HepG2 (cell line): ENCODE results near the gene APOA1. TPM values are rescaled to one million over a fixed set of nuclear protein-coding genes. Genes with fewer than 3 reads are reported as not detected.

Experiments
- BCL6 ChIP-seq: IDR thresholded peaks from 2 replicates; pipeline ENCODE4 v1.6.1; 2016; ENCODE audit warnings: missing genetic modification reagents, missing compliant biosample characterization
- HOXA3 ChIP-seq: sonication (generic); formaldehyde crosslinking; IDR thresholded peaks from 2 replicates; pipeline ENCODE4 v1.5.0; 2020; ENCODE audit warnings: missing genetic modification reagents
- HOXD1 ChIP-seq: sonication (generic); formaldehyde crosslinking; IDR thresholded peaks from 2 replicates; pipeline ENCODE4 v1.5.0; 2020; ENCODE audit warnings: missing genetic modification reagents
- POGZ ChIP-seq: sonication (generic); formaldehyde crosslinking; IDR thresholded peaks from 2 replicates; pipeline ENCODE4 v1.4.0; 2020; ENCODE audit warnings: mild to moderate bottlenecking, missing genetic modification reagents
- POLR2AphosphoS2 ChIP-seq: IDR thresholded peaks from 2 replicates; pipeline ENCODE4 v1.6.1; 2011; ENCODE audit warnings: low read depth, low read length, improper control_type of control experiment
- RXRA ChIP-seq: sonication (generic); formaldehyde crosslinking; IDR thresholded peaks from 2 replicates; pipeline ENCODE4 v1.5.1; 2020; ENCODE audit warnings: missing genetic modification reagents
- SIN3A ChIP-seq: IDR thresholded peaks from 2 replicates; pipeline ENCODE4 v1.6.1; 2011; ENCODE audit warnings: low read depth, mild to moderate bottlenecking, control low read depth, low read length, borderline replicate concordance
- SNAI1 ChIP-seq: sonication (generic); formaldehyde crosslinking; IDR thresholded peaks from 2 replicates; pipeline ENCODE4 v1.5.0; 2020; ENCODE audit warnings: mild to moderate bottlenecking, missing genetic modification reagents, borderline replicate concordance
- TRIM24 ChIP-seq: sonication (generic); formaldehyde crosslinking; IDR thresholded peaks from 2 replicates; pipeline ENCODE4 v1.8.0; 2022; ENCODE audit warnings: mild to moderate bottlenecking, missing genetic modification reagents
- ZNF616 ChIP-seq: sonication (generic); formaldehyde crosslinking; IDR thresholded peaks from 2 replicates; pipeline ENCODE4 v1.5.0; 2020; ENCODE audit warnings: low read depth, mild to moderate bottlenecking, missing genetic modification reagents
- polyA plus RNA-seq, 8 experiments: library from polyadenylated mRNA; depleted of rRNA in 3 of 8; stranded (reverse) in 7 of 8; unstranded in 1 of 8; fragments of >200 nt; fragmentation: Illumina TruSeq in 4 of 8; extraction: Trizol in 4 of 8; gene quantifications; 2 replicates each; pipeline versions ENCODE4 v1.2.1 to v1.2.3, GENCODE V29; 2011 to 2016; ENCODE audit warnings: low read depth in 4 of 8, missing spikeins in 1 of 8, mixed read lengths in 1 of 8; ENCODE audit not compliant: insufficient read depth in 1 of 8
- total RNA-seq, 5 experiments: library from RNA; depleted of rRNA; stranded (reverse); fragments of >200 nt; fragmentation: Illumina TruSeq; extraction: Trizol; gene quantifications; 2 replicates each; pipeline ENCODE4 v1.2.3, GENCODE V29; 2016; ENCODE audit warnings: low read depth in 1 of 5
- TF ChIP-seq, protein P1 (sequence below): sonication (generic); formaldehyde crosslinking; IDR thresholded peaks from 2 replicates; pipeline ENCODE4 v1.5.1; 2020; ENCODE audit warnings: missing genetic modification reagents, mild to moderate bottlenecking, borderline replicate concordance
- TF ChIP-seq, protein P2 (sequence below): sonication (generic); formaldehyde crosslinking; IDR thresholded peaks from 2 replicates; pipeline ENCODE4 v1.4.0; 2020; ENCODE audit warnings: missing genetic modification reagents
- TF ChIP-seq, protein P3 (sequence below): sonication (generic); formaldehyde crosslinking; IDR thresholded peaks from 2 replicates; pipeline ENCODE4 v1.5.0; 2020; ENCODE audit warnings: mild to moderate bottlenecking, missing genetic modification reagents
- TF ChIP-seq, protein P4 (sequence below): sonication (generic); formaldehyde crosslinking; IDR thresholded peaks from 2 replicates; pipeline ENCODE4 v1.4.0; 2020; ENCODE audit warnings: missing genetic modification reagents
- TF ChIP-seq, protein P5 (sequence below): sonication (generic); formaldehyde crosslinking; IDR thresholded peaks from 2 replicates; pipeline ENCODE4 v1.8.0; 2022; ENCODE audit warnings: mild to moderate bottlenecking, missing genetic modification reagents; ENCODE audit not compliant: insufficient replicate concordance
- TF ChIP-seq, protein P6 (sequence below): sonication (generic); formaldehyde crosslinking; IDR thresholded peaks from 2 replicates; pipeline ENCODE4 v1.8.1; 2023; ENCODE audit warnings: mild to moderate bottlenecking, missing genetic modification reagents, borderline replicate concordance

APOA1 gene
- total and polyA plus RNA-seq, 2 of the 13 experiments (the other 11 are each of a cell fraction or from before 2014, with no cell fraction given): 1,973 to 5,485 TPM

DNA sequence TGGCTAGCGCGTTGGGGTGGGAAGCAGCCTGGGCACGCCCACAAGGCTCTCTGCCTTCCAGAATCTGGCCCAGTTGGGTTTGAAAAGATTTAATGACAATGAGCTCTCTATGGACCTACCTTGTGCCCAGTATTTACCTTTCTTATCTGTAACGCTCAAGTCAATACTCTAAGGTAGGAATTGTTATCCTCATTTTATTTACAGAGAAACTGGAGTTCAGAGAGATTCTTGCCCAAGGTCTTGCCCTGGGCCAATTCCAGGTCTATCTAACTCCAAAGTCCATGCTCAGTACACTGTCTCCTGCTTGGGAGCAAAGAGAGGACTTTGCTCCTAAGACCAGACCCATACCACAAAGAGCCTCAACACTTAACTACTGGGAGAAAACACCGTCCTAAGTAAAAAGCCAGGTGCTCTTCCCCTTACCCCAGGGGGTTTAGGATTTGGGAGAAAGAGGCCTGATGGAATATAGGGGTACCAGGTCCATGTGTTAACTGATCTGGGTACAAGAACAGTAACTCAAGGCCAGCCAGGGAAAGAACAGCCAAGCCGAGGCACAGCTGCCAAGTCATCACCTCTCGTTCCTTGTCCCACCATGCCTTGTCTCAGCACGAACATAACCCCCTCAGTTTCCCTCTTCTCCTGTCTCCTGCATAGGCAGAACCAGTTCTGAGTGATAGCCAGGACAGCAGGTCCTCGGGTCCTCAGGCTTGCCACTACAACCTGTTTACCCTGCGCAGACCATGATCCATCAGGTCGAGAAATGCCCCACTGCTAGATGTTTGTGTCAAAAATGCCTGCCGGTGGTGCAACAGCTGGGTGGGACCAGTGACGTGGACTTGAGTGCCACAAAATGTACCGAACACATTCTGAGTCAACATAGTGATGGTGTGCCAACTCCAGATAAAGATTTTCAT is 28.9 kb downstream of the APOA1 start (continued):
- no peak for TF ChIP-seq TRIM24 (CRISPR knock-in tag)
- 0 out of 2 replicates have a peak, but pooled peaks have one; percentile 52 for TF ChIP-seq SNAI1
- peak; percentile 65 for TF ChIP-seq POGZ (CRISPR knock-in tag)
- TF ChIP-seq, protein P1, sequence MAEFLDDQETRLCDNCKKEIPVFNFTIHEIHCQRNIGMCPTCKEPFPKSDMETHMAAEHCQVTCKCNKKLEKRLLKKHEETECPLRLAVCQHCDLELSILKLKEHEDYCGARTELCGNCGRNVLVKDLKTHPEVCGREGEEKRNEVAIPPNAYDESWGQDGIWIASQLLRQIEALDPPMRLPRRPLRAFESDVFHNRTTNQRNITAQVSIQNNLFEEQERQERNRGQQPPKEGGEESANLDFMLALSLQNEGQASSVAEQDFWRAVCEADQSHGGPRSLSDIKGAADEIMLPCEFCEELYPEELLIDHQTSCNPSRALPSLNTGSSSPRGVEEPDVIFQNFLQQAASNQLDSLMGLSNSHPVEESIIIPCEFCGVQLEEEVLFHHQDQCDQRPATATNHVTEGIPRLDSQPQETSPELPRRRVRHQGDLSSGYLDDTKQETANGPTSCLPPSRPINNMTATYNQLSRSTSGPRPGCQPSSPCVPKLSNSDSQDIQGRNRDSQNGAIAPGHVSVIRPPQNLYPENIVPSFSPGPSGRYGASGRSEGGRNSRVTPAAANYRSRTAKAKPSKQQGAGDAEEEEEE (CRISPR knock-in tag): no peak
- peak; percentile 68; the same call in 1 of the 2 replicates for TF ChIP-seq HOXD1 (CRISPR knock-in tag)
- TF ChIP-seq, protein P2, sequence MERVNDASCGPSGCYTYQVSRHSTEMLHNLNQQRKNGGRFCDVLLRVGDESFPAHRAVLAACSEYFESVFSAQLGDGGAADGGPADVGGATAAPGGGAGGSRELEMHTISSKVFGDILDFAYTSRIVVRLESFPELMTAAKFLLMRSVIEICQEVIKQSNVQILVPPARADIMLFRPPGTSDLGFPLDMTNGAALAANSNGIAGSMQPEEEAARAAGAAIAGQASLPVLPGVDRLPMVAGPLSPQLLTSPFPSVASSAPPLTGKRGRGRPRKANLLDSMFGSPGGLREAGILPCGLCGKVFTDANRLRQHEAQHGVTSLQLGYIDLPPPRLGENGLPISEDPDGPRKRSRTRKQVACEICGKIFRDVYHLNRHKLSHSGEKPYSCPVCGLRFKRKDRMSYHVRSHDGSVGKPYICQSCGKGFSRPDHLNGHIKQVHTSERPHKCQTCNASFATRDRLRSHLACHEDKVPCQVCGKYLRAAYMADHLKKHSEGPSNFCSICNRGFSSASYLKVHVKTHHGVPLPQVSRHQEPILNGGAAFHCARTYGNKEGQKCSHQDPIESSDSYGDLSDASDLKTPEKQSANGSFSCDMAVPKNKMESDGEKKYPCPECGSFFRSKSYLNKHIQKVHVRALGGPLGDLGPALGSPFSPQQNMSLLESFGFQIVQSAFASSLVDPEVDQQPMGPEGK: peak; percentile 87
- TF ChIP-seq, protein P3, sequence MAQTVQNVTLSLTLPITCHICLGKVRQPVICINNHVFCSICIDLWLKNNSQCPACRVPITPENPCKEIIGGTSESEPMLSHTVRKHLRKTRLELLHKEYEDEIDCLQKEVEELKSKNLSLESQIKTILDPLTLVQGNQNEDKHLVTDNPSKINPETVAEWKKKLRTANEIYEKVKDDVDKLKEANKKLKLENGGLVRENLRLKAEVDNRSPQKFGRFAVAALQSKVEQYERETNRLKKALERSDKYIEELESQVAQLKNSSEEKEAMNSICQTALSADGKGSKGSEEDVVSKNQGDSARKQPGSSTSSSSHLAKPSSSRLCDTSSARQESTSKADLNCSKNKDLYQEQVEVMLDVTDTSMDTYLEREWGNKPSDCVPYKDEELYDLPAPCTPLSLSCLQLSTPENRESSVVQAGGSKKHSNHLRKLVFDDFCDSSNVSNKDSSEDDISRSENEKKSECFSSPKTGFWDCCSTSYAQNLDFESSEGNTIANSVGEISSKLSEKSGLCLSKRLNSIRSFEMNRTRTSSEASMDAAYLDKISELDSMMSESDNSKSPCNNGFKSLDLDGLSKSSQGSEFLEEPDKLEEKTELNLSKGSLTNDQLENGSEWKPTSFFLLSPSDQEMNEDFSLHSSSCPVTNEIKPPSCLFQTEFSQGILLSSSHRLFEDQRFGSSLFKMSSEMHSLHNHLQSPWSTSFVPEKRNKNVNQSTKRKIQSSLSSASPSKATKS (CRISPR knock-in tag): peak; percentile 90; the same call in 1 of the 2 replicates
- no peak for TF ChIP-seq POLR2AphosphoS2
- TF ChIP-seq SIN3A: peak; percentile 25; the same call in 1 of the 2 replicates
- peak; percentile 62 for TF ChIP-seq HOXA3 (CRISPR knock-in tag)
- TF ChIP-seq, protein P4, sequence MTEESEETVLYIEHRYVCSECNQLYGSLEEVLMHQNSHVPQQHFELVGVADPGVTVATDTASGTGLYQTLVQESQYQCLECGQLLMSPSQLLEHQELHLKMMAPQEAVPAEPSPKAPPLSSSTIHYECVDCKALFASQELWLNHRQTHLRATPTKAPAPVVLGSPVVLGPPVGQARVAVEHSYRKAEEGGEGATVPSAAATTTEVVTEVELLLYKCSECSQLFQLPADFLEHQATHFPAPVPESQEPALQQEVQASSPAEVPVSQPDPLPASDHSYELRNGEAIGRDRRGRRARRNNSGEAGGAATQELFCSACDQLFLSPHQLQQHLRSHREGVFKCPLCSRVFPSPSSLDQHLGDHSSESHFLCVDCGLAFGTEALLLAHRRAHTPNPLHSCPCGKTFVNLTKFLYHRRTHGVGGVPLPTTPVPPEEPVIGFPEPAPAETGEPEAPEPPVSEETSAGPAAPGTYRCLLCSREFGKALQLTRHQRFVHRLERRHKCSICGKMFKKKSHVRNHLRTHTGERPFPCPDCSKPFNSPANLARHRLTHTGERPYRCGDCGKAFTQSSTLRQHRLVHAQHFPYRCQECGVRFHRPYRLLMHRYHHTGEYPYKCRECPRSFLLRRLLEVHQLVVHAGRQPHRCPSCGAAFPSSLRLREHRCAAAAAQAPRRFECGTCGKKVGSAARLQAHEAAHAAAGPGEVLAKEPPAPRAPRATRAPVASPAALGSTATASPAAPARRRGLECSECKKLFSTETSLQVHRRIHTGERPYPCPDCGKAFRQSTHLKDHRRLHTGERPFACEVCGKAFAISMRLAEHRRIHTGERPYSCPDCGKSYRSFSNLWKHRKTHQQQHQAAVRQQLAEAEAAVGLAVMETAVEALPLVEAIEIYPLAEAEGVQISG (CRISPR knock-in tag): peak; percentile 70
- peak; percentile 12; the same call in 1 of the 2 replicates for TF ChIP-seq ZNF616
- peak; percentile 77; the same call in 1 of the 2 replicates for TF ChIP-seq RXRA (CRISPR knock-in tag)
- TF ChIP-seq, protein P5, sequence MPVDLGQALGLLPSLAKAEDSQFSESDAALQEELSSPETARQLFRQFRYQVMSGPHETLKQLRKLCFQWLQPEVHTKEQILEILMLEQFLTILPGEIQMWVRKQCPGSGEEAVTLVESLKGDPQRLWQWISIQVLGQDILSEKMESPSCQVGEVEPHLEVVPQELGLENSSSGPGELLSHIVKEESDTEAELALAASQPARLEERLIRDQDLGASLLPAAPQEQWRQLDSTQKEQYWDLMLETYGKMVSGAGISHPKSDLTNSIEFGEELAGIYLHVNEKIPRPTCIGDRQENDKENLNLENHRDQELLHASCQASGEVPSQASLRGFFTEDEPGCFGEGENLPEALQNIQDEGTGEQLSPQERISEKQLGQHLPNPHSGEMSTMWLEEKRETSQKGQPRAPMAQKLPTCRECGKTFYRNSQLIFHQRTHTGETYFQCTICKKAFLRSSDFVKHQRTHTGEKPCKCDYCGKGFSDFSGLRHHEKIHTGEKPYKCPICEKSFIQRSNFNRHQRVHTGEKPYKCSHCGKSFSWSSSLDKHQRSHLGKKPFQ (CRISPR knock-in tag): peak; percentile 24
- peak; percentile 91 for TF ChIP-seq BCL6
- TF ChIP-seq, protein P6, sequence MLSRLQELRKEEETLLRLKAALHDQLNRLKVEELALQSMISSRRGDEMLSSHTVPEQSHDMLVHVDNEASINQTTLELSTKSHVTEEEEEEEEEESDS: 0 out of 2 replicates have a peak, but pooled peaks have one; percentile 66
